ENCODE data around the gene CARS1. TPM values are rescaled to one million over a fixed set of nuclear protein-coding genes. Genes with fewer than 3 reads are reported as not detected.

CARS1 gene
- total and polyA plus RNA-seq, 2 donors (not counting 1 experiment from before 2014, with no cell fraction given) = 31.3 to 49.5 TPM

- Mint-ChIP-seq H3K4me1 (no peaks in the 10 kb centered on the region), H3K27me3 (peaks cover 6% of the 10 kb centered on the region), H3K27ac (no peak overlapping the region), H3K4me3 (no peak overlapping the region), H3K9me3 (ENCODE audit: insufficient read depth) (no peaks in the 10 kb centered on the region)
- ATAC-seq (ENCODE audit: low read depth) (no peak), DNase-seq (no peak)
- Histone ChIP-seq H3K9ac (ENCODE audit: low read length) (no peak overlapping the region), H3K4me2 (replicated peaks; ENCODE audit: low read depth, low read length, poor library complexity, severe bottlenecking) (no peak overlapping the region), H2AFZ (ENCODE audit: insufficient read depth, low read depth, low read length, poor library complexity, severe bottlenecking) (no peak overlapping the region), H3K4me1 (ENCODE audit: control insufficient read depth in 2 of 2, insufficient read depth in 2 of 2, low read length in 2 of 2) (no peaks in the 10 kb centered on the region), H3K36me3 (replicated peaks in 1 of 2; ENCODE audit: control extremely low read depth in 1 of 2, control insufficient read depth in 1 of 2, extremely low read depth in 1 of 2, insufficient read depth in 2 of 2, low read length in 1 of 2) (no peaks in the 10 kb centered on the region), H3K27ac (ENCODE audit: low read length in 2 of 2) (no peak overlapping the region), H4K20me1 (ENCODE audit: control insufficient read depth, insufficient read depth, low read length, poor library complexity, severe bottlenecking) (no peaks in the 10 kb centered on the region), H3K27me3 (replicated peaks in 1 of 4; ENCODE audit: control extremely low read depth in 1 of 4, control insufficient read depth in 3 of 4, insufficient read depth in 4 of 4, low read length in 3 of 4) (no peaks in the 10 kb centered on the region), H3K79me2 (ENCODE audit: control insufficient read depth, insufficient read depth, low read length) (no peaks in the 10 kb centered on the region), H3K4me3 (ENCODE audit: control extremely low read depth in 1 of 5, extremely low read depth in 1 of 5, insufficient read depth in 1 of 5, low read depth in 2 of 5, low read length in 4 of 5) (no peak overlapping the region), H3K9me3 (ENCODE audit: control extremely low read depth in 1 of 3, control insufficient read depth in 2 of 3, insufficient read depth in 1 of 3, low read length in 2 of 3) (no peaks in the 10 kb centered on the region)
- POLR2A ChIA-PET = no interaction called here
- 96% methylated on average over 9 of the region's 11 CpGs for WGBS (ENCODE audit: insufficient coverage)
- intact Hi-C loops (cut with micrococcal nuclease) = no loop called here
- TF ChIP-seq CTCF (IDR thresholded peaks at IDR 0.05) = no peak
- TF ChIP-seq EZH2 (IDR thresholded peaks at IDR 0.05; ENCODE audit: borderline replicate concordance, insufficient read depth, low read depth, low read length, poor library complexity, severe bottlenecking) = no peak
- CTCF ChIA-PET = interaction anchor here (2.7 kb wide), 1 partner anchor 14 kb away, joined by 7 read pairs; no protein-coding TSS in a partner anchor
Observed at GRCh38 chr11:3077189-3077836, 20.1 kb upstream of the CARS1 start.

GRCh38 chr11:3074912-3075589, 17.8 kb upstream of the CARS1 start:
- Mint-ChIP-seq H3K9me3 (ENCODE audit: insufficient read depth) (no peaks in the 10 kb centered on the region), H3K4me1 (no peaks in the 10 kb centered on the region), H3K27me3 (peaks cover 6% of the 10 kb centered on the region), H3K4me3 (no peak overlapping the region), H3K27ac (no peak overlapping the region)
- intact Hi-C loops (cut with micrococcal nuclease) = no loop called here
- H3K79me2 ChIP-seq (ENCODE audit: control insufficient read depth, insufficient read depth, low read length) = no peaks in the 10 kb centered on the region
- CTCF ChIA-PET = interaction anchor here (2.7 kb wide), 1 partner anchor 17 kb away, joined by 7 read pairs; no protein-coding TSS in a partner anchor
- no peak for DNase-seq
- no peak overlapping the region for H3K4me3 ChIP-seq (ENCODE audit: control extremely low read depth in 1 of 5, extremely low read depth in 1 of 5, insufficient read depth in 1 of 5, low read depth in 2 of 5, low read length in 4 of 5)
- 76% methylated on average over 5 of the region's 8 CpGs for WGBS (ENCODE audit: insufficient coverage)
- H3K36me3 ChIP-seq (replicated peaks in 1 of 2; ENCODE audit: control extremely low read depth in 1 of 2, control insufficient read depth in 1 of 2, extremely low read depth in 1 of 2, insufficient read depth in 2 of 2, low read length in 1 of 2) = no peaks in the 10 kb centered on the region
- no peaks in the 10 kb centered on the region for H3K27me3 ChIP-seq (replicated peaks in 1 of 4; ENCODE audit: control extremely low read depth in 1 of 4, control insufficient read depth in 3 of 4, insufficient read depth in 4 of 4, low read length in 3 of 4)
- no peak overlapping the region for H3K27ac ChIP-seq (ENCODE audit: low read length in 2 of 2)
- no peaks in the 10 kb centered on the region for H4K20me1 ChIP-seq (ENCODE audit: control insufficient read depth, insufficient read depth, low read length, poor library complexity, severe bottlenecking)
- TF ChIP-seq EZH2 (IDR thresholded peaks at IDR 0.05; ENCODE audit: borderline replicate concordance, insufficient read depth, low read depth, low read length, poor library complexity, severe bottlenecking) (no peak), CTCF (IDR thresholded peaks at IDR 0.05) (no peak)
- no peak overlapping the region for H3K4me2 ChIP-seq (replicated peaks; ENCODE audit: low read depth, low read length, poor library complexity, severe bottlenecking)
- POLR2A ChIA-PET = no interaction called here
- no peaks in the 10 kb centered on the region for H3K9me3 ChIP-seq (ENCODE audit: control extremely low read depth in 1 of 3, control insufficient read depth in 2 of 3, insufficient read depth in 1 of 3, low read length in 2 of 3)
- H3K9ac ChIP-seq (ENCODE audit: low read length) = no peak overlapping the region
- no peak for ATAC-seq (ENCODE audit: low read depth)
- no peaks in the 10 kb centered on the region for H3K4me1 ChIP-seq (ENCODE audit: control insufficient read depth in 2 of 2, insufficient read depth in 2 of 2, low read length in 2 of 2)
- H2AFZ ChIP-seq (ENCODE audit: insufficient read depth, low read depth, low read length, poor library complexity, severe bottlenecking) = no peak overlapping the region

Measured in B cell (primary cell).